ENCODE results near the gene TCERG1L.
A peak's percentile ranks its signal among the peaks of the same experiment; 100 is the strongest.

The TCERG1L gene

GRCh38 chr10:131093795-131094366, 217.6 kb downstream of the TCERG1L start:
- no peak for DNase-seq

GRCh38 chr10:131093346-131093745, 218.2 kb downstream of the TCERG1L start:
- DNase-seq: no peak

GRCh38 chr10:131092876-131093275, 218.6 kb downstream of the TCERG1L start:
- no peak for DNase-seq

- DNase-seq: no peak
Observed at GRCh38 chr10:131092386-131092785, 219.1 kb downstream of the TCERG1L start.

- DNase-seq: no peak
Observed at GRCh38 chr10:131091682-131092081, 219.8 kb downstream of the TCERG1L start.

- peak; percentile 21 for DNase-seq
Observed at GRCh38 chr10:131090761-131091661, 220.5 kb downstream of the TCERG1L start.

GRCh38 chr10:131089861-131090260, 221.7 kb downstream of the TCERG1L start:
- DNase-seq: no peak

GRCh38 chr10:131089150-131089549, 222.4 kb downstream of the TCERG1L start:
- DNase-seq: no peak

- no peak for DNase-seq
Observed at GRCh38 chr10:131088619-131089018, 222.9 kb downstream of the TCERG1L start.

- no peak for DNase-seq
Observed at GRCh38 chr10:131087464-131088215, 223.9 kb downstream of the TCERG1L start.

GRCh38 chr10:131086511-131086910, 225.0 kb downstream of the TCERG1L start:
- no peak for DNase-seq

- DNase-seq: no peak
Observed at GRCh38 chr10:131086094-131086493, 225.4 kb downstream of the TCERG1L start.

- DNase-seq: no peak
Observed at GRCh38 chr10:131085091-131085860, 226.2 kb downstream of the TCERG1L start.

- no peak for DNase-seq
Observed at GRCh38 chr10:131084791-131085090, 226.8 kb downstream of the TCERG1L start.

GRCh38 chr10:131083915-131084790, 227.4 kb downstream of the TCERG1L start:
- no peak for DNase-seq

- no peak for DNase-seq
Observed at GRCh38 chr10:131082991-131083481, 228.5 kb downstream of the TCERG1L start.

- no peak for DNase-seq
Observed at GRCh38 chr10:131082201-131082850, 229.2 kb downstream of the TCERG1L start.

GRCh38 chr10:131081786-131082185, 229.7 kb downstream of the TCERG1L start:
- no peak for DNase-seq

- no peak for DNase-seq
Observed at GRCh38 chr10:131081376-131081775, 230.1 kb downstream of the TCERG1L start.

- DNase-seq: no peak
Observed at GRCh38 chr10:131080571-131080970, 230.9 kb downstream of the TCERG1L start.

GRCh38 chr10:131079314-131079713, 232.2 kb downstream of the TCERG1L start:
- no peak for DNase-seq

Data from NCI-H1092 (cell line).